HAP-1 (cell line): ENCODE data around the gene PRKAG2.
"Not testable (repeated sequence)": the region's sequence is repeated elsewhere in the genome, so short reads cannot be mapped to it uniquely, and the experiment has no call there.

ENCODE experiments used
- DNase-seq, 2 experiments: peaks; one replicate each; pipeline ENCODE4 v3.0.0-alpha.2; 2016 to 2020; ENCODE audit warnings: low spot score in 2 of 2
- H3K27me3 ChIP-seq: fragments of 250-450 bp; sonication (Bioruptor Pico); 2 replicates; pipeline ENCODE4 v1.5.1; 2020; ENCODE audit warnings: low read depth, mild to moderate bottlenecking, moderate library complexity
- H3K36me3 ChIP-seq: fragments of 250-450 bp; sonication (Bioruptor Pico); replicated peaks from 2 replicates; pipeline ENCODE4 v1.5.1; 2020; ENCODE audit warnings: mild to moderate bottlenecking
- H3K4me1 ChIP-seq: fragments of 250-450 bp; sonication (Bioruptor Pico); 2 replicates; pipeline ENCODE4 v1.5.1; 2020; ENCODE audit warnings: mild to moderate bottlenecking
- H3K4me3 ChIP-seq: fragments of 250-450 bp; sonication (Bioruptor Pico); 2 replicates; pipeline ENCODE4 v1.5.1; 2020; ENCODE audit warnings: mild to moderate bottlenecking, moderate library complexity
- H3K9me3 ChIP-seq: fragments of 250-450 bp; sonication (Bioruptor Pico); 2 replicates; pipeline ENCODE4 v1.5.1; 2020; ENCODE audit warnings: mild to moderate bottlenecking, moderate library complexity
- in situ Hi-C: fragments of 300-500 bp; cut with MboI; formaldehyde crosslinking; loops from 3 replicates; pipeline ENCODE4 v1.14.3; 2020; ENCODE audit warnings: low sequenced_read_pairs, inconsistent platforms, mixed read lengths

Gene PRKAG2

DNA sequence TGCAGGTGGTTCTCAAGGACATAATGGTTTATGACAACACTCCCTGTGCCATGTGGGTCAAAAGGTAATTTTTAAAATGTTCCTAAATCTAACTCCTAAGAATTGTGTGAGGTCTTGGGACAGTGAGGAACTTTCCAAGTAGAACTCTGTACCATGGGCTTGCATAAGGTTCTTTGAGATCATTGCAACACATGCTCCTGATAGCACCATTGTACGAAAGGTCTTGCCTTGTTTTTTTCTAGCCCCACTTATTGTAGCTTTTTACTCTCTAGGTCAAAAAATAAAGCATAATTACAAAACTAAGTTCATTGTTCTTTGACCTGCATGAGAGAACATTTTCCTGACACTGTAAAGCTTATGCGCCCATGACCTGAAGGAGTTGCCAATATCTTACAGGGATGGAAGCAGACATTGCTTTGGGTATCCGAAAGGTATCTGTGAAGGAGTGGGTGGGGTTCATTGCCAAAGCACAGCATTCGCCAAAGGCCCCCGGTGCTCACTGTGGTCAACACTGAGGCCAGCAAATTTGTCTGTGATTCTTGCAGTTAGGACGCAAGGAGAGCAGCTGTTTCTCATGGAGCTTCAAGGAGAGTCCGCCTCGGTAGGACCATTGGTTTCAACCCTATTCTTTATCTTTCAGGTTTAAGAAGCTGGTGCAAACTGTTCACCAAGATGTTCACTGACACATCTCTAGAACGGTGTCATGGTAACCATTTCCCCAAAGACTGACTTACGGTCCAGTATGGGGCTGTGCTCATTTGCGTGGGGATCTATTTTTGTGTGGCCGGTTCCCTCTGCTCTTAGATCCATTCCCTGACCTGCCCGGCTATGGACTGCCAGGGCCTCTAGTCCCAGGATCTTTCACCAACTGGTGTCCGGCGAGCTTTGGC, 7.6 kb upstream of the PRKAG2 start:
- no peaks in the 10 kb centered on the region for H3K36me3 ChIP-seq
- DNase-seq: no peak
- no peak overlapping the region for H3K4me3 ChIP-seq
- no peaks in the 10 kb centered on the region for H3K9me3 ChIP-seq
- no peaks in the 10 kb centered on the region for H3K4me1 ChIP-seq
- H3K27me3 ChIP-seq: peaks cover 13% of the 10 kb centered on the region
- in situ Hi-C loops: no loop called here

DNA sequence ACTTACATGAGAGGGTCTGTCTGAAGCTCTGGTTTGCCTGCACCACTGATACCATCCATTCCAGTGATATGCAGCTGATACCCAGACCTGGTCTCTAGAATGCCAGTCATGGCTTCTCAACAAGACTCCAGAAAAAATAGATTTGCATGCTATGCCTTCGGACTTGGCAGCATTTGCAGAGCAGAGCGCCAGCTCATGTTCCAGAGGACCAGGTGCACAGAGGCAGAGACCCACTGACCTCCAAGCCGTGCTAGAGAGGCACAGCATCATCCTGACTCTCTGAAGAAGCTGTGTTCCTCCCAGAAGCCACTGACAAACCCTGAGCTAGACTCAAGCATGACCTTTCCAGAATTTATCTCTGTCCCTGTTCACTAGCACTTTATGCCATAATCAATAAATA, 6.9 kb upstream of the PRKAG2 start:
- H3K4me3 ChIP-seq: no peak overlapping the region
- no peaks in the 10 kb centered on the region for H3K36me3 ChIP-seq
- H3K4me1 ChIP-seq: no peaks in the 10 kb centered on the region
- H3K9me3 ChIP-seq: no peaks in the 10 kb centered on the region
- in situ Hi-C loops: no loop called here
- DNase-seq: no peak
- peaks cover 13% of the 10 kb centered on the region for H3K27me3 ChIP-seq

DNA sequence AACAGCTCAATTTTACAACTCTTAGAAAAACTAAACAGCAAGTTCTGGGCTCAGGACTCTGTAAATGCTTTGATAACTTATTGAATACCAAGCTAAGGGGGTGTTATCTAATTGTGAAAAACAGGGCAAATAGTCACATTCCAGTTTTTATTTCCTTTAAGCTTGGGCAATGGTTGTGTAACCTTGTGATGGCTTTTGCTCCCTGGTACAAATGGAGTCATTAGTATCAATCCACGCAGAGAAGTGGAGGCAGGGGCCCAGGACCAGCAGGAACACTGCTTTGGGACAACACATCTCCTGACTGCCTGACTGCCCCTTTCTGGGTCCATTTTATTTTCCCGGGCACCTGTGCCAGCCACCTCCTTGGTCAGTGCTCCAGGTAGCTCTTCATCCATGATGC, 5.8 kb upstream of the PRKAG2 start:
- no peaks in the 10 kb centered on the region for H3K4me1 ChIP-seq
- in situ Hi-C loops: no loop called here
- no peak overlapping the region for H3K4me3 ChIP-seq
- H3K9me3 ChIP-seq: no peaks in the 10 kb centered on the region
- peaks cover 12% of the 10 kb centered on the region for H3K27me3 ChIP-seq
- H3K36me3 ChIP-seq: no peaks in the 10 kb centered on the region
- DNase-seq: no peak

- Histone ChIP-seq H3K9me3 (no peaks in the 10 kb centered on the region), H3K27me3 (peaks cover 10% of the 10 kb centered on the region), H3K4me3 (no peak overlapping the region), H3K36me3 (no peaks in the 10 kb centered on the region), H3K4me1 (peaks cover 2% of the 10 kb centered on the region)
- DNase-seq: no peak
- in situ Hi-C loops: no loop called here
Measured at GRCh38 chr7:151880688-151881087, 3.8 kb upstream of the PRKAG2 start.

GRCh38 chr7:151877911-151878835, 1.3 kb upstream of the PRKAG2 start:
- in situ Hi-C loops: no loop called here
- Histone ChIP-seq H3K9me3 (no peaks in the 10 kb centered on the region), H3K36me3 (no peaks in the 10 kb centered on the region), H3K4me3 (no peak overlapping the region), H3K27me3 (peaks cover 2% of the 10 kb centered on the region), H3K4me1 (peaks cover 2% of the 10 kb centered on the region)
- no peak for DNase-seq

DNA sequence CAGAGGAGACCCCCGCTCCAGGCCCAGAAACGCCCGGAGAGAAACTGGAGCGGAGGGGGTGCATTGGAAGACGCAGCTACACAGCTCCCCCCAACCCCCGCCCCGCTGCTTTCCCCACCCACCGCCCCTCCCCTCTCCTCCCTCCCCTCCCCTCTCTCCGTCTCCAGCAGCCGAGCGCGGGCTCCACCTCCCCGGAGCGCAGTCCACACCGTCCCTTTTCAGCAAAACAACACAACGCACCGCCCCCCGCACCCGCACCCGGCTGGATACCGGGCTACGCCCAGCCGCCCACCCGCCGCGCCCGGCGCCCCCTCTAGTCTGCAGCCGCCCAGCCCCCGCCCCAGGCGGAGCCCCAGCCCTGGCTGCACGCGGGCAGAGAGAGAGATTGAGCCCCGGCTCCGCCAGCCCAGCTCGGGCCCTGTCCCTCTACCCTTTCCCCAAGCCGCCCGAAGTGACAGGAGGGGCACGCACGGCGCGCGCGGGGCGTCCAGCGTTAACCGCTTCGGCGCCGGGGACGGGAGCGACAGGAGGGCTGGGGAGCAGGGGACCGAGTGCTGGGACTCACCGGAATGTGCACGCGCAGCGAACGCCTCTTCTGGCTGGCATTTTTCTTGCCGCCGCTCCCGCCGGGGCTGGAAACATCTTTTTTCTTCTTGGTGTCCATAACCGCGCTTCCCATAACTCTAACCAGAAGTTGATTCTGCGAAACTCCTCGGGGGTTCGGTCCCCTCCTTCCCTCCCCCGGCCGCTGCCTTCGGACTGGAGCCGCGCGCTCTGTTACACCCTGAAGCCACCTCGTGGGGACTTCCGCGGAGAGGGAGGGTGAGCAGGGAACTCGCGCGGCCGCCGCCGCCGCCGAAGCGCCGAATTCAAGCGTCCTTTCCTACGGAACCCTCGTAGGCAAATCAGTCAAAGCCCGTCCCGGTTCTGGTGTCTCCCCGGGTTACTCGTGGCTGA, 695 bp downstream of the PRKAG2 start:
- Histone ChIP-seq H3K4me3 (peak overlapping the region; percentile 59), H3K27me3 (no peaks in the 10 kb centered on the region), H3K36me3 (no peaks in the 10 kb centered on the region), H3K4me1 (peaks cover 2% of the 10 kb centered on the region), H3K9me3 (no peaks in the 10 kb centered on the region)
- DNase-seq: peak; percentile 60 to 90
- in situ Hi-C loops: no loop called here

DNA sequence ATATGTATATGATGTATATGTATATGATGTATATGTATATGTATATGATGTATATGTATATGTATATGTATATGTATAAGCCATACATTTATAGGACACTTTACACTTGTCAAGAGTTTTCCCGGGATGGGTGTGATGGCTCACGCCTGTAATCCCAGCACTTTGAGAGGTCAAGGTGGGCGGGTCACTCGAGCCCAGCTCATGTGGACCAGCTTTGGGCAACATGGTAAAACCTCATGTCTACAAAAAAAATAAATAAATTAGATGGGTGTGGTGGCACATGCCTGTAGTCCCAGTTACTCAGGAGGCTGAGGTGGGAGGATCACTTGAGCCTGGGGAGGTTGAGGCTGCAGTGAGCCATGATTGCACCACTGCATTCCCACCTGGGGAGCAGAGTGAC, 2.4 kb downstream of the PRKAG2 start:
- H3K27me3 ChIP-seq, in situ Hi-C loops, H3K9me3 ChIP-seq, DNase-seq, H3K4me1 ChIP-seq, H3K36me3 ChIP-seq, H3K4me3 ChIP-seq: not testable (repeated sequence)

DNA sequence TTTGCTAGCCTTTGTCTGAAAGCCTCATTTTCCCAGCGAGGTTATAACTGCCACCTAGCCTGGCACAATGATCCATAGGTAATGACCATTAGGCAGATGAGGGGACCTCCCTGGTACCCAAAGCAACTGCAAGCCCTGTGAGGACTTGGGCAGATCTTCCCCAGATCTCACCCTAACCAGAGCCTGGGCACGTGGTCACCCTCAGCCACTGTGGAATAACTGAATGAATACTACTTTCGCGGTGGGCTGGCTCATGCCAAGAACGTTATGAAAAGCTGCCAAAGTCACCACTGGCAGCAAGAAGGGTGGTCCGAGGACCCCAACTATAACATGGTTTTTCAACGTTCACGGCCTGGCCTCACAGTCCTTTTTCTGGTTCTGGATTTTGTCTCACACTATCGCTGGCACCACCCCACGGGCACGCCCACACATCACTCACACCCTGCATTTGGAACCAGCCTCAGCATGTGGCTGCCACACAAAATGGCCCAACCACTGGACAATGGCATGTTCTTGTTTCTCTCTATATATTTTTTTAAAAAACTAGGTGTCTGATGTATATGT, 3.4 kb downstream of the PRKAG2 start:
- no peaks in the 10 kb centered on the region for H3K27me3 ChIP-seq
- in situ Hi-C loops: no loop called here
- H3K4me1 ChIP-seq: peaks cover 2% of the 10 kb centered on the region
- no peaks in the 10 kb centered on the region for H3K9me3 ChIP-seq
- no peaks in the 10 kb centered on the region for H3K36me3 ChIP-seq
- no peak for DNase-seq
- no peak overlapping the region for H3K4me3 ChIP-seq

DNA sequence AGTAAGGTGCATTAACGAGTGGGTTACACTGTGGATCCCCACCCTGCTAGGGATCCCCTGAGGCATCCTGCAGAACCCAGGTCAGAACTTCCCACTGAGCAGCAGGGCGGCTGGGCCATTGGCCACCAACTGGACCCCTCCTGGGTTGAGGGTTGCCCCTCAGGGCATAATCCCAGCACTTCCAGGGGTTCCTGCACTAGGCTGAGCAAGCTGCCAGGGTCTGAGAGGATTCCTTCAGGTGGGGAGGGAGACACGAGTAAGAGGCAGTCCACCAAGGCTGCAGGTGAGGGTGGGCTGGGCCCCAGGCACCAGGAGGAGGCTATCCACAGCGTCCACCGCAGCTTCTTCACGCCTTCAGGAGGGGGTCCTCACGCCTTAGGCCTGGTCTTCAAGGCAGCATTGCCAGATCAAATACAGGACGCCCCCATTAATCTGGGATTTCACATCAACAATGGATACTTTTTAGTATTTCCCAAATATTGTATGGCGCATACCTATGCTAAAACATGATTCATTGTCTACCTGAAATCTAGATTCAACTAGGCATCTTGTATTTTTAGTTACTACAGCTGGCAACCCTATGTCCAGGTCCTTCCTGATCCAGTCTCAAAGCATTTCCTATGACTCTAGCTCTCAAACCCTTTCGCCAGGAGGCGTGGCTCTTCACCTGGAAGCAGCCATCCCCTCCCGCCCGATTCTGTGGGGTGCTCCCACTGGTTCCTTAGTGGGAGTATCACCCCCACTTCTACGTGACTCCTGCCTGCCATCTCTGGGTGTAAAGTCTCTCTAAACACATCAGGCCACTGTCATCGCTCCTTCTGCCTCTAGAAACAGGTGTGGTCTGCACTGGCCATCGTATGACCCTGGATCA, 4.1 kb downstream of the PRKAG2 start:
- H3K27me3 ChIP-seq: no peaks in the 10 kb centered on the region
- no peaks in the 10 kb centered on the region for H3K36me3 ChIP-seq
- in situ Hi-C loops: no loop called here
- H3K4me1 ChIP-seq: peaks cover 2% of the 10 kb centered on the region
- H3K4me3 ChIP-seq: no peak overlapping the region
- H3K9me3 ChIP-seq: no peaks in the 10 kb centered on the region
- DNase-seq: no peak

GRCh38 chr7:151871904-151872303, 5.0 kb downstream of the PRKAG2 start:
- no peaks in the 10 kb centered on the region for H3K36me3 ChIP-seq
- H3K4me1 ChIP-seq: peaks cover 2% of the 10 kb centered on the region
- no peaks in the 10 kb centered on the region for H3K9me3 ChIP-seq
- no peak for DNase-seq
- in situ Hi-C loops: no loop called here
- H3K27me3 ChIP-seq: no peaks in the 10 kb centered on the region
- H3K4me3 ChIP-seq: no peak overlapping the region

- Histone ChIP-seq H3K4me3 (no peak overlapping the region), H3K9me3 (no peaks in the 10 kb centered on the region), H3K27me3 (no peaks in the 10 kb centered on the region), H3K4me1 (no peaks in the 10 kb centered on the region), H3K36me3 (no peaks in the 10 kb centered on the region)
- DNase-seq: no peak
- in situ Hi-C loops: no loop called here
Measured at GRCh38 chr7:151871189-151871735, 5.7 kb downstream of the PRKAG2 start.
